RWPE2 (cell line): ENCODE results near the gene NEUROD2.

ENCODE experiments used
- ATAC-seq: fragments of 200-7000 bp; cut with Tn5 transposase; 3 replicates; pipeline ENCODE4 v1.9.1; 2021; ENCODE audit warnings: low read depth
- DNase-seq: peaks from one replicate; pipeline ENCODE4 v3.0.0-alpha.2; 2020; ENCODE audit warnings: low spot score
- H3K27ac ChIP-seq: fragments of 450-650 bp; 2 replicates; pipeline ENCODE4 v1.5.1; 2017; ENCODE audit warnings: mild to moderate bottlenecking; ENCODE audit not compliant: poor library complexity, severe bottlenecking
- H3K27me3 ChIP-seq: fragments of 250-450 bp; sonication (Bioruptor Pico); 2 replicates; pipeline ENCODE4 v1.5.1; 2021; ENCODE audit warnings: mild to moderate bottlenecking, moderate library complexity; ENCODE audit not compliant: insufficient read depth, poor library complexity, severe bottlenecking
- H3K36me3 ChIP-seq: fragments of 250-450 bp; sonication (Bioruptor Pico); 2 replicates; pipeline ENCODE4 v1.5.1; 2020; ENCODE audit warnings: low read depth, mild to moderate bottlenecking, moderate library complexity
- H3K4me1 ChIP-seq: fragments of 250-450 bp; sonication (Bioruptor Pico); 2 replicates; pipeline ENCODE4 v1.5.1; 2021; ENCODE audit warnings: mild to moderate bottlenecking, moderate library complexity; ENCODE audit not compliant: insufficient read depth, poor library complexity, severe bottlenecking
- H3K4me3 ChIP-seq: fragments of 250-450 bp; sonication (Bioruptor Pico); 2 replicates; pipeline ENCODE4 v1.5.1; 2021; ENCODE audit warnings: mild to moderate bottlenecking, moderate library complexity; ENCODE audit not compliant: severe bottlenecking
- H3K9me3 ChIP-seq: fragments of 250-450 bp; sonication (Bioruptor Pico); 2 replicates; pipeline ENCODE4 v1.5.1; 2021; ENCODE audit warnings: mild to moderate bottlenecking, moderate library complexity; ENCODE audit not compliant: severe bottlenecking
- CTCF ChIP-seq: fragments of 450-650 bp; IDR thresholded peaks from one replicate; pipeline ENCODE4 v1.5.1; 2017; ENCODE audit warnings: mild to moderate bottlenecking, moderate library complexity; ENCODE audit not compliant: poor library complexity, severe bottlenecking

Gene NEUROD2

GRCh38 chr17:39643271-39643670, 35.6 kb upstream of the NEUROD2 start:
- TF ChIP-seq CTCF = no peak
- Histone ChIP-seq H3K4me3 (no peak overlapping the region), H3K36me3 (no peaks in the 10 kb centered on the region), H3K27me3 (no peaks in the 10 kb centered on the region), H3K4me1 (no peaks in the 10 kb centered on the region), H3K9me3 (no peaks in the 10 kb centered on the region), H3K27ac (no peak overlapping the region)
- ATAC-seq = 0 out of 3 replicates have a peak, but pooled peaks have one; percentile 12
- no peak for DNase-seq

DNA sequence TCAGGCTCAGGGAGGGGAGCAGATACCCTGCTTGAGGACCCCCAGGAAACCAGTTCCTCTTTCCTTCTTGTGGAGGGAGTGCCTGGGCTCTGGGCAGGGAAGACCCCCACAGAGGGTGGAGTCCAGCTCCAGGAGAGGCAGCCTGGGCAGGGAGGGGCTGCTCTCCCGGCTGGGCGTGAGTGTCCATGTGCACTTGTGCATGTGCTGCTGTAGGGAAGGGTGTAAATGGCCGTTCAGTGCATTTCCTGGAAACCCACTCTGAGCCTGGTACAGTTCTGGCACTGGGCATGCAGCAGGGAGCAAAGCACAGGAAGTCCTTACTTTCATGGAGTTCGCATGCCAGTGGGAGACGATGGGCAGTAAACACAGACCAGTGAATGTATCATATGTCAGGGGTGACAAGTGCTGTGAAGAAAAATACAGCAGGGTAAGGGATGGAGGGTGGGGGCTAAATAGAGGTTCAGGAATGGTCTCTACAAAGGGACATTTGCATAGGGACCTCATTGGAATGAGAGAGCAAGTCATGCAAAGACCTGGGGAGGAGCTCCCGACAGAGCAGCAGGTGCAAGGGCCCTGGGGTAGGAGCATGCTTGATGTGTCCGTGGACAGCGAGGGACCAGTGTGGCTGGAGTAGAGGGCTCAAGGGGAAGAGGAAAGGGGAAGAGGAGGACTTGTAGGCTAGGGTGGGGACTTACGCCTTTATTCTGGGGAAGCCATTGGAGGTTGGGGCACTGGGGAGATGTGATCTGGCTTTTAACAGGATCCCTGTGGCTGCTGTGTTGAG, 34.8 kb upstream of the NEUROD2 start:
- no peaks in the 10 kb centered on the region for H3K36me3 ChIP-seq
- H3K27me3 ChIP-seq = no peaks in the 10 kb centered on the region
- no peak overlapping the region for H3K27ac ChIP-seq
- no peak for ATAC-seq
- H3K4me1 ChIP-seq = no peaks in the 10 kb centered on the region
- H3K9me3 ChIP-seq = no peaks in the 10 kb centered on the region
- H3K4me3 ChIP-seq = no peak overlapping the region
- no peak for TF ChIP-seq CTCF
- no peak for DNase-seq

- H3K4me3 ChIP-seq = no peak overlapping the region
- DNase-seq (no peak), ATAC-seq (no peak)
- H3K27ac ChIP-seq = no peak overlapping the region
- no peaks in the 10 kb centered on the region for H3K4me1 ChIP-seq
- no peaks in the 10 kb centered on the region for H3K9me3 ChIP-seq
- H3K27me3 ChIP-seq = no peaks in the 10 kb centered on the region
- H3K36me3 ChIP-seq = no peaks in the 10 kb centered on the region
- TF ChIP-seq CTCF = no peak
Measured at GRCh38 chr17:39641883-39642282, 34.2 kb upstream of the NEUROD2 start.

GRCh38 chr17:39641097-39641496, 33.4 kb upstream of the NEUROD2 start:
- DNase-seq (no peak), ATAC-seq (no peak)
- H3K27me3 ChIP-seq = no peaks in the 10 kb centered on the region
- no peak overlapping the region for H3K27ac ChIP-seq
- no peak overlapping the region for H3K4me3 ChIP-seq
- H3K4me1 ChIP-seq = no peaks in the 10 kb centered on the region
- H3K9me3 ChIP-seq = no peaks in the 10 kb centered on the region
- no peaks in the 10 kb centered on the region for H3K36me3 ChIP-seq
- TF ChIP-seq CTCF = no peak

DNA sequence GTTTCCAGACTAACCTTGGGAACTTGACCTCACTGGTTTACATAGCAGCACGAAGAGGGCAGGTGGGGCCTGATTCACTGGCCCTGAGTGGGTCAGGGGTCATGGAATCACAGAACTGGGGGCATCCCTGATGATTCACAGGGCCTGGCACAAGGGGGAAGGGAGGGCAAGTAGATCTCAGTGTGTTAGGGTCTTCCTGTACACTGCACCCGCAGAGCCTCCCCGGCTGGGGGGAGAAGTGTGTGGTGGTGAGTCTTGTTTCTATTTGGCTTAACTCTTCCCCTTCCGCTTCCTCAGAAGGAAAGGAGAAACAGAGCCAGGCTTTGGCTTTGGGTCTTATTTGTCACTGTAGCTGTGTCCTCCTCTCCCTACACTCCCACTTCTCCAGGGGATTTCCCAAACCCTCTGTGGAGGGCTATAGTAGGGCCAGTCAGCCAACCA, 32.9 kb upstream of the NEUROD2 start:
- no peak for TF ChIP-seq CTCF
- H3K4me1 ChIP-seq = no peaks in the 10 kb centered on the region
- H3K27me3 ChIP-seq = no peaks in the 10 kb centered on the region
- DNase-seq (no peak), ATAC-seq (no peak)
- H3K4me3 ChIP-seq = no peak overlapping the region
- no peaks in the 10 kb centered on the region for H3K36me3 ChIP-seq
- no peak overlapping the region for H3K27ac ChIP-seq
- no peaks in the 10 kb centered on the region for H3K9me3 ChIP-seq
